Pancreas (tissue), 10 donors: ENCODE results near the gene PSORS1C2. TPM values are rescaled to one million over a fixed set of nuclear protein-coding genes. Genes with fewer than 3 reads are reported as not detected.

Experiments
- ATAC-seq, 4 donors: fragments of 200-7000 bp; cut with Tn5 transposase; one replicate each; pipeline versions ENCODE4 v1.8.0 to v1.9.1; 2020; ENCODE audit warnings: mild to moderate bottlenecking in 4 of 4, moderate library complexity in 4 of 4
- DNase-seq, 6 donors: peaks; one replicate each; pipeline ENCODE4 v3.0.0-alpha.2; 2020
- FAIRE-seq: peaks from 2 replicates; lab custom pipeline; 2012; peaks lifted over from hg19 to GRCh38; lab: Jason Lieb, UNC
- H3K27ac ChIP-seq, 4 donors: fragments of 200-600 bp; sonication (generic); 1 replicate in 3 of 4; 2 replicates in 1 of 4; pipeline versions ENCODE4 v1.5.0 to v1.8.0; 2020
- H3K27me3 ChIP-seq, 4 donors: fragments of 200-600 bp; one replicate each; pipeline ENCODE4 v1.8.0; 2021
- H3K36me3 ChIP-seq, 3 donors: fragments of 200-600 bp; sonication (generic) in 1 of 3; one replicate each; pipeline versions ENCODE4 v1.5.0 to v1.8.0; 2020 to 2021
- H3K4me1 ChIP-seq, 3 donors: fragments of 200-600 bp; one replicate each; pipeline ENCODE4 v1.8.0; 2021
- H3K4me3 ChIP-seq, 4 donors: fragments of 200-600 bp; sonication (generic) in 2 of 4; one replicate each; pipeline versions ENCODE4 v1.5.0 to v1.8.0; 2020 to 2021
- H3K9me3 ChIP-seq, 4 donors: fragments of 200-600 bp; one replicate each; pipeline ENCODE4 v1.8.0; 2021
- WGBS, 2 donors: extraction: QIAGEN DNeasy Blood & Tissue Kit; methylation state at CpG; one replicate each; pipeline ENCODE4 v1.1.7; 2013; 5-methylcytosine and 5-hydroxymethylcytosine counted together
- intact Hi-C, 3 donors: fragments of 100-400 bp; cut with DNase I; formaldehyde crosslinking; loops; one replicate each; pipeline versions ENCODE4 v1.11.1 to v1.14.2; 2022
- polyA plus RNA-seq, 2 donors: library from polyadenylated mRNA; stranded (reverse); fragments of 200-250 nt; gene quantifications; one replicate each; pipeline ENCODE4 v1.2.3, GENCODE V29; 2013
- total RNA-seq, 6 donors: library from RNA; stranded (reverse); fragmentation: NEBNext Ultra II Directional in 4 of 6; extraction: Animal tissue kit (Norgen Biotek cat#: 25700) in 4 of 6; gene quantifications; one replicate each; pipeline versions ENCODE4 v1.2.1 to v1.2.4, GENCODE V29; 2021 to 2023
- TF ChIP-seq, protein P1 (sequence below), 4 donors: fragments of 200-600 bp; sonication (generic) in 3 of 4; IDR thresholded peaks; one replicate each; pipeline versions ENCODE4 v1.5.0 to v1.8.0; 2021; ENCODE audit warnings: antibody characterized with exemption in 4 of 4
- donor health status: healthy with polysubstance abuse.
- donor health status: DM: no; HTN: no; CAD: no; lungs with moderate emphysema.
- donor health status: DM: no; HTN: no; CAD: no.
- donor health status: control.
- donor health status: control.
- donor health status: Bipolar disorder and iron deficiency.
- donor health status: DM: yes; HTN: yes; CAD: no.
- donor health status: DM: no; HTN: no; CAD: no.
- donor health status: DM: no; HTN: no; CAD: no.
- donor health status: DM: yes; HTN: yes; CAD: no.

PSORS1C2 gene
- total and polyA plus RNA-seq, 8 donors: not detected

- H3K27me3 ChIP-seq: no peaks in the 10 kb centered on the region
- 0% methylated on average over 65 of the region's 65 CpGs for WGBS, 2 donors
- TF ChIP-seq, protein P1, sequence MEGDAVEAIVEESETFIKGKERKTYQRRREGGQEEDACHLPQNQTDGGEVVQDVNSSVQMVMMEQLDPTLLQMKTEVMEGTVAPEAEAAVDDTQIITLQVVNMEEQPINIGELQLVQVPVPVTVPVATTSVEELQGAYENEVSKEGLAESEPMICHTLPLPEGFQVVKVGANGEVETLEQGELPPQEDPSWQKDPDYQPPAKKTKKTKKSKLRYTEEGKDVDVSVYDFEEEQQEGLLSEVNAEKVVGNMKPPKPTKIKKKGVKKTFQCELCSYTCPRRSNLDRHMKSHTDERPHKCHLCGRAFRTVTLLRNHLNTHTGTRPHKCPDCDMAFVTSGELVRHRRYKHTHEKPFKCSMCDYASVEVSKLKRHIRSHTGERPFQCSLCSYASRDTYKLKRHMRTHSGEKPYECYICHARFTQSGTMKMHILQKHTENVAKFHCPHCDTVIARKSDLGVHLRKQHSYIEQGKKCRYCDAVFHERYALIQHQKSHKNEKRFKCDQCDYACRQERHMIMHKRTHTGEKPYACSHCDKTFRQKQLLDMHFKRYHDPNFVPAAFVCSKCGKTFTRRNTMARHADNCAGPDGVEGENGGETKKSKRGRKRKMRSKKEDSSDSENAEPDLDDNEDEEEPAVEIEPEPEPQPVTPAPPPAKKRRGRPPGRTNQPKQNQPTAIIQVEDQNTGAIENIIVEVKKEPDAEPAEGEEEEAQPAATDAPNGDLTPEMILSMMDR (IDR thresholded peaks at IDR 0.05): no peak
- peak within 1 kb of the TSS; percentile 48 to 69 (median 56) for H3K27ac ChIP-seq
- intact Hi-C loops: no loop called here
- peaks cover 0 to 9% (median 4%) of the 10 kb centered on the region in 3 donors for H3K4me1 ChIP-seq
- no peaks in the 10 kb centered on the region for H3K36me3 ChIP-seq
- DNase-seq (peak; percentile 98 to 99 (median 99)), ATAC-seq (peak; percentile 88 to 98 (median 95)), FAIRE-seq (peak; percentile 87)
- no peaks in the 10 kb centered on the region for H3K9me3 ChIP-seq
- peak within 1 kb of the TSS; percentile 18 to 61 (median 48) for H3K4me3 ChIP-seq
Observed at GRCh38 chr6:31158140-31158862, 19.4 kb upstream of the PSORS1C2 start, which contains the start of gene TCF19. TCF19 (plus strand) TSS chr6:31158589; CDS start chr6:31159470, 881 bp downstream.

GRCh38 chr6:31157513-31158139 lies 18.8 kb upstream of the PSORS1C2 start, which contains the start of gene CCHCR1:
CCHCR1 (minus strand) TSS chr6:31157802; CDS start chr6:31157600, 202 bp downstream.
- peak within 1 kb of the TSS; percentile 48 to 69 (median 56) for H3K27ac ChIP-seq
- peaks cover 0 to 9% (median 4%) of the 10 kb centered on the region in 3 donors for H3K4me1 ChIP-seq
- FAIRE-seq: no peak
- H3K9me3 ChIP-seq: no peaks in the 10 kb centered on the region
- TF ChIP-seq, protein P1 (IDR thresholded peaks at IDR 0.05): no peak
- intact Hi-C loops: no loop called here
- no peaks in the 10 kb centered on the region for H3K27me3 ChIP-seq
- peak within 1 kb of the TSS; percentile 18 to 61 (median 48) for H3K4me3 ChIP-seq
- 3 to 4% methylated on average over 14 of the region's 14 CpGs for whole genome bisulfite sequencing, 2 donors
- no peaks in the 10 kb centered on the region for H3K36me3 ChIP-seq
- no peak for DNase-seq
- peak in 1 of 4 donors; percentile 45 for ATAC-seq

DNA sequence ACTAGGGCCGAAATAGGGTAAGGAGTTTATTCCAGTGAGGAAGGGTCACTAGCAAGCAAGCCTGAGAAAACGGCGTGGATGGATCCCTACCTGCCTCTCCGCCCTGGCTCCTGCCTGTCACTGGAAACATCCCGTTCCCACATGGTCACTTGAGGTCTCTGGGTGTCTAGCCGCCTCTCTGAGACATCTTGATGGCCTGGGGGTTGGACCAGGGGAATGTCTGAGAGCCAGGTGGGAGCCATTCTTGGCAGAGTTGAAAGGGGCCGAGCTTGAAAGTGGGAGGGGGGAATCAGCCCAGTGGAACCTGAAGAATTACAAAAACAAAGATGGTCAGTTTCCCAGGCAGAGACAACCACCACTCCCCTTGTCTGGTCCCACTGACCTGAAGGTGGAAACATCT lies 17.8 kb upstream of the PSORS1C2 start:
- no peak for FAIRE-seq
- Histone ChIP-seq H3K9me3 (no peaks in the 10 kb centered on the region), H3K27me3 (no peaks in the 10 kb centered on the region), H3K4me1 (peaks cover 0 to 9% (median 4%) of the 10 kb centered on the region in 3 donors), H3K36me3 (no peaks in the 10 kb centered on the region), H3K4me3 (no peak overlapping the region), H3K27ac (no peak overlapping the region)
- no peak for ATAC-seq
- WGBS, 2 donors: 91 to 93% methylated on average over 7 of the region's 7 CpGs
- DNase-seq: no peak
- TF ChIP-seq, protein P1 (IDR thresholded peaks at IDR 0.05): no peak
- intact Hi-C loops: no loop called here

GRCh38 chr6:31154436-31154835 lies 15.6 kb upstream of the PSORS1C2 start:
- Histone ChIP-seq H3K4me1 (peaks cover 0 to 9% (median 4%) of the 10 kb centered on the region in 3 donors), H3K27ac (no peak overlapping the region), H3K4me3 (no peak overlapping the region), H3K9me3 (no peaks in the 10 kb centered on the region), H3K27me3 (no peaks in the 10 kb centered on the region), H3K36me3 (peaks cover 0 to 4% (median 0%) of the 10 kb centered on the region in 3 donors)
- no peak for FAIRE-seq
- TF ChIP-seq, protein P1 (IDR thresholded peaks at IDR 0.05): no peak
- intact Hi-C loops: no loop called here
- 96 to 97% methylated on average over 15 of the region's 15 CpGs for WGBS, 2 donors
- no peak for DNase-seq
- ATAC-seq: no peak
